SK-N-MC (cell line): ENCODE results near the gene CDKAL1.

Experiments
- EZH2 ChIP-seq: fragments of 200-600 bp; sonication (generic); IDR thresholded peaks from one replicate; pipeline ENCODE4 v1.6.1; 2017; ENCODE audit warnings: antibody characterized with exemption
- FOXP2 ChIP-seq: optimal IDR thresholded peaks from 2 replicates; pipeline ENCODE3; 2011; ENCODE audit warnings: mild to moderate bottlenecking, moderate library complexity; ENCODE audit not compliant: insufficient read depth; ENCODE audit errors: extremely low read length, control extremely low read depth
- POLR2AphosphoS5 ChIP-seq: IDR thresholded peaks from 2 replicates; pipeline ENCODE4 v1.6.1; 2012; ENCODE audit warnings: mild to moderate bottlenecking, low read depth, low read length, borderline replicate concordance

GRCh38 chr6:20991910-20992309 lies 457.7 kb downstream of the CDKAL1 start:
- no peak for TF ChIP-seq EZH2
- TF ChIP-seq POLR2AphosphoS5: no peak
- TF ChIP-seq FOXP2: no peak
